GM19099 (cell line): ENCODE data around the gene USF1.
A peak's percentile ranks its signal among the peaks of the same experiment; 100 is the strongest.

Experiments used
- POLR2A ChIP-seq: IDR thresholded peaks from 3 replicates; pipeline ENCODE4 v1.6.1; 2011; ENCODE audit warnings: low read depth; ENCODE audit not compliant: insufficient read length; ENCODE audit errors: extremely low read depth

The USF1 gene

GRCh38 chr1:161082483-161082882 lies 36.7 kb upstream of the USF1 start:
- no peak for TF ChIP-seq POLR2A

GRCh38 chr1:161081519-161081918 lies 35.7 kb upstream of the USF1 start:
- no peak for TF ChIP-seq POLR2A

GRCh38 chr1:161080441-161081405 lies 34.9 kb upstream of the USF1 start:
- TF ChIP-seq POLR2A = no peak

- no peak for TF ChIP-seq POLR2A
Observed at GRCh38 chr1:161079436-161080110, 33.8 kb upstream of the USF1 start.

GRCh38 chr1:161077426-161077825 lies 31.6 kb upstream of the USF1 start:
- no peak for TF ChIP-seq POLR2A

- no peak for TF ChIP-seq POLR2A
Observed at GRCh38 chr1:161076410-161076809, 30.6 kb upstream of the USF1 start.

- TF ChIP-seq POLR2A = no peak
Observed at GRCh38 chr1:161074676-161075368, 29.0 kb upstream of the USF1 start.

- TF ChIP-seq POLR2A = no peak
Observed at GRCh38 chr1:161073474-161074121, 27.8 kb upstream of the USF1 start.

- no peak for TF ChIP-seq POLR2A
Observed at GRCh38 chr1:161072751-161073449, 27.1 kb upstream of the USF1 start.

GRCh38 chr1:161071886-161072371 lies 26.2 kb upstream of the USF1 start:
- TF ChIP-seq POLR2A = no peak

- no peak for TF ChIP-seq POLR2A
Observed at GRCh38 chr1:161070761-161071160, 25.0 kb upstream of the USF1 start.

GRCh38 chr1:161069731-161070270 lies 24.0 kb upstream of the USF1 start, which contains the start of gene ARHGAP30:
Gene ARHGAP30, minus strand, starts transcription at chr1:161069891. Its CDS starts 267 bp downstream, at chr1:161069624.
- peak; percentile 89 for TF ChIP-seq POLR2A

GRCh38 chr1:161069241-161069640 lies 23.5 kb upstream of the USF1 start:
- no peak for TF ChIP-seq POLR2A

GRCh38 chr1:161068306-161069234 lies 22.8 kb upstream of the USF1 start:
- peak; percentile 70 for TF ChIP-seq POLR2A
